ENCODE results near the gene SLC9A9. TPM values are rescaled to one million over a fixed set of nuclear protein-coding genes. Genes with fewer than 3 reads are reported as not detected.

SLC9A9 gene
- total and polyA plus RNA-seq, 2 of the 8 experiments (the other 6 are each of a cell fraction or from before 2014, with no cell fraction given): 0.48 to 1.1 TPM

GRCh38 chr3:143839980-143840379, 8.3 kb downstream of the SLC9A9 start:
- Histone ChIP-seq H3K56ac (replicated peaks; ENCODE audit: insufficient read length, low read depth, low read length) (no peak overlapping the region), H3K18ac (ENCODE audit: extremely low read depth, low read length) (no peak overlapping the region), H3K14ac (ENCODE audit: insufficient read length) (no peak overlapping the region), H2BK5ac (ENCODE audit: low read depth, low read length) (no peak overlapping the region), H2BK12ac (ENCODE audit: low read depth, low read length) (no peak overlapping the region), H3K79me2 (ENCODE audit: control insufficient read depth in 1 of 2, insufficient read depth in 2 of 2, low read length in 2 of 2) (no peaks in the 10 kb centered on the region), H3K27ac (ENCODE audit: low read depth, low read length) (no peak overlapping the region), H4K20me1 (replicated peaks in 1 of 2; ENCODE audit: control insufficient read depth in 1 of 2, insufficient read depth in 2 of 2, low read length in 2 of 2) (no peaks in the 10 kb centered on the region), H3K4me2 (ENCODE audit: insufficient read depth in 1 of 2, low read depth in 2 of 2, low read length in 2 of 2) (peak overlapping the region in 1 of 2 experiments; percentile 7; a peak in 1 of 4 replicates), H3K27me3 (replicated peaks in 1 of 4; ENCODE audit: control insufficient read depth in 3 of 4, extremely low read depth in 1 of 4, insufficient read depth in 3 of 4, low read length in 3 of 4) (no peaks in the 10 kb centered on the region), H3K36me3 (ENCODE audit: control insufficient read depth in 2 of 4, insufficient read depth in 4 of 4, low read length in 3 of 4) (no peaks in the 10 kb centered on the region), H3K4ac (replicated peaks; ENCODE audit: insufficient read length, low read depth, low read length) (no peak overlapping the region), H2AFZ (ENCODE audit: low read length) (no peak overlapping the region), H3K23ac (ENCODE audit: insufficient read length) (no peak overlapping the region), H4K5ac (ENCODE audit: insufficient read length, low read depth, low read length) (no peak overlapping the region), H2BK15ac (ENCODE audit: low read length) (no peak overlapping the region), H4K8ac (ENCODE audit: extremely low read depth, insufficient read depth, low read length) (no peak overlapping the region), H4K91ac (replicated peaks; ENCODE audit: insufficient read length, low read length) (no peak overlapping the region), H3K79me1 (ENCODE audit: low read depth, low read length) (no peaks in the 10 kb centered on the region), H3K9me3 (ENCODE audit: insufficient read depth in 2 of 2, low read depth in 1 of 2, low read length in 1 of 2) (no peaks in the 10 kb centered on the region), H2BK120ac (replicated peaks; ENCODE audit: low read depth, low read length) (no peak overlapping the region), H3K4me1 (replicated peaks in 1 of 4; ENCODE audit: control insufficient read depth in 3 of 4, insufficient read depth in 4 of 4, low read length in 3 of 4) (peaks cover 0 to 7% (median 0%) of the 10 kb centered on the region in 4 experiments; a peak in 1 of 7 replicates), H2AK5ac (ENCODE audit: low read depth, low read length) (no peak overlapping the region), H3K4me3 (ENCODE audit: extremely low read depth in 1 of 4, insufficient read depth in 2 of 4, low read depth in 3 of 4, low read length in 4 of 4) (no peak overlapping the region), H2BK20ac (ENCODE audit: low read length) (no peak overlapping the region), H3K9ac (replicated peaks in 1 of 4; ENCODE audit: extremely low read depth in 1 of 4, low read depth in 3 of 4, low read length in 3 of 4) (no peak overlapping the region), H3K23me2 (ENCODE audit: low read depth, low read length) (no peaks in the 10 kb centered on the region)
- ChIA-PET POLR2A (ENCODE audit: partially characterized antibody) (no interaction called here), CTCF (ENCODE audit: partially characterized antibody) (interaction anchor here (1.1 kb wide), 1 partner anchor 64 kb away, joined by 3 read pairs; no protein-coding TSS in a partner anchor)
- DNase-seq (ENCODE audit: low read depth in 1 of 2, low spot score in 2 of 2) (no peak), FAIRE-seq (no peak)
- 89% methylated on average over 2 of the region's 2 CpGs; no CpG with 5 or more reads in 1 of the 2 experiments for WGBS, 2 experiments (ENCODE audit: extremely low coverage in 1 of 2, insufficient coverage in 1 of 2, insufficient read length in 1 of 2, insufficient replicate concordance in 2 of 2, low coverage in 1 of 2, low lambda C conversion rate in 2 of 2, missing lambda C conversion rate in 1 of 2)
- TF ChIP-seq POU5F1 (IDR thresholded peaks at IDR 0.05; ENCODE audit: low read depth, low read length): no peak
- TF ChIP-seq CTBP2 (IDR thresholded peaks at IDR 0.05; ENCODE audit: borderline replicate concordance, insufficient read depth, insufficient read length, low read length): no peak
- no peak for TF ChIP-seq CBX8 (IDR thresholded peaks at IDR 0.05; ENCODE audit: borderline replicate concordance, low read depth, low read length)
- no peak for TF ChIP-seq MAFK (IDR thresholded peaks at IDR 0.05; ENCODE audit: low read depth, low read length)
